AG09309 (cell line): Measurements from ENCODE around the gene FAM149A.

Source experiments
- DNase-seq: peaks from one replicate; pipeline ENCODE4 v3.0.0-alpha.2; 2010; ENCODE audit warnings: low read depth
- H3K4me3 ChIP-seq: 2 replicates; pipeline ENCODE4 v1.5.1; 2011; ENCODE audit warnings: mild to moderate bottlenecking, low read depth, low read length, moderate library complexity; ENCODE audit not compliant: control insufficient read depth
- TF ChIP-seq, protein P1 (sequence below): IDR thresholded peaks from 2 replicates; pipeline ENCODE4 v1.5.1; 2011; ENCODE audit warnings: mild to moderate bottlenecking, low read depth, low read length, inconsistent platforms; ENCODE audit not compliant: insufficient read depth, control insufficient read depth; ENCODE audit errors: missing control alignments

FAM149A gene

DNA sequence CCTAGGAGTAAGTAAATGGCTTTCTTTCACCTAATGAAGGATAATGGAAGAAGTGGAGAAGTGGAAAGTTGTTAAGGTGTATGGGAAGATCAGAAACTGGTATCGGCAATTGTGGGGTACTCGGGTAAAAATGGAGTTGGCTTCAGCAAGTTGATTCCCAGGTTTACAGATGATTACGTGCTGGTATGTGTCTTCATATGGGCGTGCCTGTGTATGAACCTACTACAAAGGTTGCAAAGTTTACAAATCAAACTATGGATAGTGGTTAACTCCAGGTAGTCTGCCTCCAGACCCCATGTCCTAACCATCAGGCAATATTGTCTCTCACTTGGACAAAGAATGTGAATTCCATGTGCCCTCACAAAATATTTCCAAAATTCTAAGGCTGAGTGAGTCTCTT is 34.8 kb upstream of the FAM149A start:
- TF ChIP-seq, protein P1, sequence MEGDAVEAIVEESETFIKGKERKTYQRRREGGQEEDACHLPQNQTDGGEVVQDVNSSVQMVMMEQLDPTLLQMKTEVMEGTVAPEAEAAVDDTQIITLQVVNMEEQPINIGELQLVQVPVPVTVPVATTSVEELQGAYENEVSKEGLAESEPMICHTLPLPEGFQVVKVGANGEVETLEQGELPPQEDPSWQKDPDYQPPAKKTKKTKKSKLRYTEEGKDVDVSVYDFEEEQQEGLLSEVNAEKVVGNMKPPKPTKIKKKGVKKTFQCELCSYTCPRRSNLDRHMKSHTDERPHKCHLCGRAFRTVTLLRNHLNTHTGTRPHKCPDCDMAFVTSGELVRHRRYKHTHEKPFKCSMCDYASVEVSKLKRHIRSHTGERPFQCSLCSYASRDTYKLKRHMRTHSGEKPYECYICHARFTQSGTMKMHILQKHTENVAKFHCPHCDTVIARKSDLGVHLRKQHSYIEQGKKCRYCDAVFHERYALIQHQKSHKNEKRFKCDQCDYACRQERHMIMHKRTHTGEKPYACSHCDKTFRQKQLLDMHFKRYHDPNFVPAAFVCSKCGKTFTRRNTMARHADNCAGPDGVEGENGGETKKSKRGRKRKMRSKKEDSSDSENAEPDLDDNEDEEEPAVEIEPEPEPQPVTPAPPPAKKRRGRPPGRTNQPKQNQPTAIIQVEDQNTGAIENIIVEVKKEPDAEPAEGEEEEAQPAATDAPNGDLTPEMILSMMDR: no peak
- no peak for DNase-seq
- H3K4me3 ChIP-seq: no peak overlapping the region

DNA sequence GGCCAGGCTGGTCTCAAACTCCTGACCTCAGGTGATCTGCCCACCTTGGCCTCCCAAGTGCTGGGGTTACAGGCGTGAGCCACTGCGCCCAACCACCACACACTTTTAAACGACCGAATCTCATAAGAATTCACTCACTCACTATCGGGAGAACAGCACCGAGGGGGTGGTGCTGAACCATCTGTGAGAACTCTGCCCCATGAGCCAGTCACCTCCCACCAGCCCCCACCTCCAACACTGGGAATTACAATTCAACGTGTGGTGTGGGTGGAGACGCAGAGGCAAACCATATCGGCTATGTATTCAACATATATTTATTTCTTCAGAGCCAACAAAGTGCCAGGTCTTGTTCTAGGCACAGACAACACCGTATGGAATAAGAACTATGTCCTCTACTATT is 32.0 kb upstream of the FAM149A start:
- no peak for DNase-seq
- TF ChIP-seq, protein P1: no peak
- no peak overlapping the region for H3K4me3 ChIP-seq

DNA sequence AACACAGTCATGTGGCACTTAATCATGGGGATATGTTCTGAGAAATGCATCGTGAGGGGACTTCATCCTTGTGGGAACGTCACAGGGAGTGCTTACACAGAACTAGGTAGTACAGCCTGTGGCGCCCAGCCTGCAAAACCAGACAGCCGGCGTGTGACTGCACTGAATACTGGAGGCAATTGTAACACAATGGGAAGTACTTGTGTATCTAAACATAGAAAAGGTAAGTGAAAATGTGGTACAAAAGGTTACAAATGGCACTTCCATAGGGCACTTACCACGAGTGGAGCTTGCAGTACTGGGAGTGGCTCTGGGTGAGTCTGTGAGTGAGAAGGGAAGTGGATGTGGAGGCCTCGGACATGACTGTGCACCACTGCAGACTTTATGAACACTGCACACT is 30.3 kb upstream of the FAM149A start:
- TF ChIP-seq, protein P1: no peak
- no peak for DNase-seq
- no peak overlapping the region for H3K4me3 ChIP-seq

DNA sequence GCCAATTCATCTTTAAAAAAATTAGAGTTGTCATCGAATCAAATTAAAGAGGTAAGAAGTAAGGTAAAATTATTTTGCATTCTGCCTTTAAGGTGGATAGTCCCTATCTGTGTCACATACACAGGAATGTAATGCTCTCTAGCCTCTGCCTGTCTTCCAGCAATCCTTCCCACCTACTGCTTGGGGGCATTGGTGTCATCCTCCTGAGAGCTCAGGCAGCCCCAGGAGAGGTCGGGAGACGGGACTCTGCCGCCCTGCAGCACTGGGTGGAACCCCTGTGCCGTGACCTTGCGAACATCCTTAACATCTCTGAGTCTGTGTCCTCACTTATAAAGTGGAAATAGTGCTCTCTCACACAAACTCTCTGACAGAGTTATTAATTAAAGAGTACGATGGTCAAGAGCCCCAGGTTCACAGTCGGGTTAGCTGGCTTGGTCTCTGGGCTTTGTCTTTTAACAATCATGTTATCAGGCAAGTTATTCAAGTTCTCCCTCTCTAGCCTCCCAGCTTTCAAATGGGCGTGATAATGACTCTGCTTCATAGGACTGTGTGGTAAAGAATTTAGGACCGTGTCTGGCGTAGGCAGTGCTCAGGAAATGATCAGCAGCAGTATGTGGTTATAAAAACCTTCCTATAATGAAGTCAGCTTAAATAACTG is 25.4 kb upstream of the FAM149A start:
- TF ChIP-seq, protein P1: no peak
- DNase-seq: no peak
- H3K4me3 ChIP-seq: no peak overlapping the region

DNA sequence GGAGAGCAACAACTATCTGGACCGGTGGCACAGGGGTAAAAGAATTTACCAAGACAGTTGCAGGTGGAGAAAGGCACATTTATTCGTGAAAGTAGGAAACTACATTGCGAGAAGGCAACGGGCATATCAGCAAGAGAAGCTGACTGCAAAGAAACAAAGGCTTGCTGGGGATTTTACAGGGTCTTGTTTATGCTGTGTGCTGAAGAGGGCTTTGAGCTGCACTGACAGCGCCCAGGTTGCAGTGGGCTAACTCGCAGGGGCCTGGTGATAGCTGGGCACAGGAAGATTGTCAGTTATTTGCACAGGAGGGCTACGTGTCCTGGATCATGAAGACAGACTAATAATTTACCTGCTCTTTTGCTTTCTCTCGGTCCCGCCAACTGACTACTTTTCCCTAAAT is 24.8 kb upstream of the FAM149A start:
- DNase-seq: no peak
- TF ChIP-seq, protein P1: no peak
- no peak overlapping the region for H3K4me3 ChIP-seq

DNA sequence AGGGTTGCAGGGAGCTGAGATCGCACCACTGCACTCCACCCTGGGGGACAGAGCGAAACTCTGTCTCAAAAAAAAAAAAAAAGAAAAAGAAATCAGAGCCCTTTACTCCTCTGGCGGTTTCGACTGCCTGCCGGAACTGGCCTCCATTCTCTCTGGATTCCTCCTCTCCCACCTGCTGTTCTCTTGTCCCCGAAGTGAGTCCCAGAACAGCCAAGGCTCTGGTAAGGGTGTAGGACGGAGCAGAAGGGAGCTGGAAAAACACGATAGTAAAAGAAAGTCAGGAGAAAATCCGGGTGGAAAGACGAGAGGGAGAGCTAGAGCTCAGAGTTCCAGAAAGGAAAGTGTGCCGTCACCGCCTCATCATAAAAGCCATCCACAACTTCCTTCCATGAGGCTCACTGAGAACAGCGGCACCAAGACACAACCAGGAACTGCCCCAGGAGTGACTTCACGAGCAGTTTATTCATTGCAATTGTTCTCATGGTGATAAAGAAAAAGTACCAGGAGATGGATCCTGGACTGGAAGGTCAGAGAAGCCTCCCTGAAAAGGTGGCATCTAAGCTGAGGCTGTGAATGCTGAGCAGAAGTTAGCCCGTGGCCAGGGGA is 23.2 kb upstream of the FAM149A start:
- no peak for DNase-seq
- H3K4me3 ChIP-seq: no peak overlapping the region
- TF ChIP-seq, protein P1: no peak
